Sigmoid colon (tissue), 4 donors: ENCODE measurements around the gene HPCAL1.

Experiments
- CTCF ChIP-seq, 4 experiments: fragments of 450-650 bp in 3 of 4; fragments of 200-600 bp in 1 of 4; IDR thresholded peaks; one replicate each; pipeline ENCODE4 v1.5.1; 2016 to 2019; ENCODE audit warnings: antibody characterized with exemption in 4 of 4, mild to moderate bottlenecking in 3 of 4, moderate library complexity in 2 of 4
- POLR2A ChIP-seq, 2 donors: fragments of 450-650 bp; IDR thresholded peaks; one replicate each; pipeline ENCODE4 v1.6.1; 2016; ENCODE audit warnings: antibody characterized with exemption in 2 of 2, mild to moderate bottlenecking in 2 of 2, moderate library complexity in 2 of 2
- POLR2AphosphoS5 ChIP-seq, 4 donors: sonication (generic); formaldehyde crosslinking; IDR thresholded peaks; one replicate each; pipeline ENCODE4 v1.6.1; 2017; ENCODE audit warnings: antibody characterized with exemption in 4 of 4

GRCh38 chr2:10382354-10383061 lies 79.8 kb downstream of the HPCAL1 start:
- TF ChIP-seq CTCF (IDR thresholded peaks at IDR 0.05), result no peak
- no peak for TF ChIP-seq POLR2A (IDR thresholded peaks at IDR 0.05)
- no peak for TF ChIP-seq POLR2AphosphoS5 (IDR thresholded peaks at IDR 0.05)
